K562 (cell line): ENCODE data around the gene TXNRD3. TPM values are rescaled to one million over a fixed set of nuclear protein-coding genes. Genes with fewer than 3 reads are reported as not detected.

ENCODE experiments used
- ATAC-seq: fragments of 200-7000 bp; cut with Tn5 transposase; 3 replicates; pipeline ENCODE4 v1.9.1; 2020; ENCODE audit warnings: moderate library complexity
- BruUV-seq: library from RNA; stranded (reverse); fragments of 400-500 nt; replicated peaks from 2 replicates; lab custom pipeline; 2021; lab: Mats Ljungman, UMichigan
- CTCF ChIA-PET: fragments of 300-600 bp; formaldehyde crosslinking; extraction: SDS; loops from one replicate; lab custom pipeline; 2021; ENCODE audit warnings: low intra/inter-chr PET ratio; lab: Yijun Ruan, JAX
- POLR2A ChIA-PET: fragments of 300-600, 350-650 bp; sonication (Branson Sonifier 250); formaldehyde crosslinking; extraction: SDS; loops from one replicate; lab custom pipeline; 2021; ENCODE audit warnings: antibody characterized with exemption, inconsistent platforms; lab: Yijun Ruan, JAX
- DNase-seq, 4 experiments: peaks; one replicate each; pipeline versions ENCODE4 v3.0.0 to v3.0.0-alpha.2; 2011 to 2018; ENCODE audit warnings: low spot score in 3 of 4, mixed read lengths in 3 of 4; ENCODE audit errors: extremely low read depth in 1 of 4
- FAIRE-seq: peaks from 2 replicates; lab custom pipeline; 2011; peaks lifted over from hg19 to GRCh38; lab: Jason Lieb, UNC
- H2AFZ ChIP-seq: 2 replicates; pipeline ENCODE4 v1.6.0; 2011; ENCODE audit warnings: low read depth, low read length, control low read depth, inconsistent platforms
- H3K27ac ChIP-seq: fragments of 200-600 bp; 3 replicates; pipeline ENCODE4 v1.8.0; 2011; ENCODE audit warnings: low read depth, mild to moderate bottlenecking, control low read depth, inconsistent platforms, low read length, moderate library complexity, mixed read lengths; ENCODE audit errors: extremely low read depth
- H3K27me3 ChIP-seq, 2 experiments: fragments of 300-600 bp in 1 of 2; 2 replicates in 1 of 2; 3 replicates in 1 of 2; pipeline versions ENCODE4 v1.6.0 to v1.8.0; 2011; ENCODE audit warnings: inconsistent platforms in 2 of 2, low read length in 2 of 2, mild to moderate bottlenecking in 1 of 2, mixed read lengths in 1 of 2, moderate library complexity in 1 of 2; ENCODE audit not compliant: control insufficient read depth in 2 of 2, insufficient read depth in 2 of 2
- H3K36me3 ChIP-seq: fragments of 300-600 bp; 3 replicates; pipeline ENCODE4 v1.8.0; 2011; ENCODE audit warnings: mild to moderate bottlenecking, low read length, inconsistent platforms; ENCODE audit not compliant: control insufficient read depth, insufficient read depth
- H3K4me1 ChIP-seq, 2 experiments: fragments of 200-600 bp in 1 of 2; replicated peaks in 1 of 2; 2 replicates in 1 of 2; 3 replicates in 1 of 2; pipeline versions ENCODE4 v1.5.1 to v1.8.0; 2011; ENCODE audit warnings: inconsistent platforms in 2 of 2, low read length in 2 of 2, mild to moderate bottlenecking in 1 of 2, mixed read lengths in 1 of 2, moderate library complexity in 1 of 2; ENCODE audit not compliant: control insufficient read depth in 2 of 2, insufficient read depth in 2 of 2
- H3K4me2 ChIP-seq: 2 replicates; pipeline ENCODE4 v1.6.1; 2011; ENCODE audit warnings: low read length, control low read depth, inconsistent platforms, mixed read lengths; ENCODE audit not compliant: insufficient read depth
- H3K4me3 ChIP-seq: fragments of 200-600 bp; sonication (generic), shearing (Covaris generic); 2 replicates; pipeline ENCODE4 v1.5.1; 2016; ENCODE audit warnings: control low read depth, inconsistent platforms
- H3K79me2 ChIP-seq: fragments of 200-600 bp; 3 replicates; pipeline ENCODE4 v1.8.0; 2011; ENCODE audit warnings: low read length, inconsistent platforms; ENCODE audit not compliant: control insufficient read depth, insufficient read depth
- H3K9ac ChIP-seq, 2 experiments: 2 replicates each; pipeline versions ENCODE4 v1.6.0 to v1.6.1; 2011; ENCODE audit warnings: low read depth in 2 of 2, low read length in 2 of 2, control low read depth in 1 of 2, inconsistent platforms in 1 of 2, mild to moderate bottlenecking in 1 of 2, mixed read lengths in 1 of 2; ENCODE audit not compliant: insufficient read depth in 1 of 2
- H3K9me1 ChIP-seq: one replicate; pipeline ENCODE4 v1.6.0; 2011; ENCODE audit warnings: inconsistent platforms, mild to moderate bottlenecking, low read length, moderate library complexity; ENCODE audit not compliant: control insufficient read depth, insufficient read depth
- H3K9me3 ChIP-seq: replicated peaks from 2 replicates; pipeline ENCODE4 v1.5.1; 2011; ENCODE audit warnings: low read depth, low read length, inconsistent platforms; ENCODE audit not compliant: control insufficient read depth, insufficient read depth
- H4K20me1 ChIP-seq: replicated peaks from 2 replicates; pipeline ENCODE4 v1.6.1; 2011; ENCODE audit warnings: low read length, inconsistent platforms, mixed read lengths; ENCODE audit not compliant: control insufficient read depth, insufficient read depth
- KLF1 ChIP-seq: fragments of 450-650 bp; IDR thresholded peaks from 2 replicates; pipeline ENCODE4 v1.6.1; 2016; ENCODE audit warnings: missing genetic modification characterization, missing compliant biosample characterization
- NFIC ChIP-seq: fragments of 450-650 bp; IDR thresholded peaks from 2 replicates; pipeline ENCODE4 v1.6.1; 2017; ENCODE audit warnings: mild to moderate bottlenecking, inconsistent platforms
- NR3C1 ChIP-seq: sonication (generic); formaldehyde crosslinking; IDR thresholded peaks from 2 replicates; pipeline ENCODE4 v1.8.1; 2022; ENCODE audit warnings: missing genetic modification reagents
- PATZ1 ChIP-seq: fragments of 250-450 bp; sonication (Bioruptor Pico); IDR thresholded peaks from 2 replicates; pipeline ENCODE4 v1.5.0; 2020; ENCODE audit warnings: mild to moderate bottlenecking, borderline replicate concordance
- SAFB ChIP-seq: fragments of 200-400 bp; formaldehyde crosslinking; IDR thresholded peaks from 2 replicates; pipeline ENCODE4 v1.6.1; 2017; ENCODE audit warnings: low read depth, low read length, borderline replicate concordance
- TAF7 ChIP-seq: fragments of 450-650 bp; IDR thresholded peaks from 2 replicates; pipeline ENCODE4 v1.6.1; 2016; ENCODE audit warnings: missing genetic modification characterization, missing compliant biosample characterization
- TCFL5 ChIP-seq: fragments of 250-450 bp; sonication (Bioruptor Pico); conservative IDR thresholded peaks from 2 replicates; pipeline ENCODE4 v1.6.1; 2021; ENCODE audit warnings: mild to moderate bottlenecking, moderate library complexity, matching md5 sums
- ZNF174 ChIP-seq: fragments of 250-450 bp; sonication (Bioruptor Pico); IDR thresholded peaks from 2 replicates; pipeline ENCODE4 v1.4.0; 2020; ENCODE audit warnings: mild to moderate bottlenecking
- WGBS: fragments of 100-300 bp; shearing (Covaris generic); methylation state at CpG from one replicate; pipeline ENCODE4 v1.1.6; 2016; ENCODE audit warnings: low coverage, mixed read lengths; ENCODE audit not compliant: insufficient coverage; ENCODE audit errors: missing lambda C conversion rate; 5-methylcytosine and 5-hydroxymethylcytosine counted together
- in situ Hi-C: fragments of 300-500 bp; cut with MboI; formaldehyde crosslinking; loops from 4 replicates; pipeline ENCODE4 v1.15.0; 2018; ENCODE audit warnings: inconsistent platforms, mixed read lengths
- intact Hi-C: fragments of 100-400 bp; cut with micrococcal nuclease; formaldehyde crosslinking; loops from 2 replicates; pipeline ENCODE4 v1.14.2; 2022
- polyA plus RNA-seq, 8 experiments: library from polyadenylated mRNA; depleted of rRNA in 4 of 8; stranded (reverse) in 5 of 8; unstranded in 3 of 8; fragments of >200 nt; fragmentation: Nextera tagmentation in 2 of 8; fragmentation: Illumina TruSeq in 1 of 8; extraction: Ambion mirVana in 2 of 8; extraction: Trizol in 1 of 8; gene quantifications; 2 replicates each; pipeline versions ENCODE4 v1.2.1 to v1.2.3, GENCODE V29; 2011 to 2014; ENCODE audit warnings: inconsistent platforms in 1 of 8, missing spikeins in 1 of 8
- total RNA-seq, 7 experiments: library from RNA; depleted of rRNA in 6 of 7; stranded (reverse); fragments of >200 nt in 6 of 7; fragmentation: Illumina TruSeq in 2 of 7; extraction: Trizol in 2 of 7; gene quantifications; 2 replicates each; pipeline versions ENCODE4 v1.2.1 to v1.2.3, GENCODE V29; 2011 to 2021; ENCODE audit warnings: low replicate concordance in 1 of 7
- TF ChIP-seq, protein P1 (sequence below): fragments of 250-450 bp; sonication (Bioruptor Pico); IDR thresholded peaks from 2 replicates; pipeline ENCODE4 v1.8.0; 2022; ENCODE audit warnings: inconsistent platforms

The TXNRD3 gene
- total and polyA plus RNA-seq, 9 of the 15 experiments (the other 6 are each of a cell fraction or from before 2014, with no cell fraction given) = 0.96 to 2.3 (median 1.7) TPM

DNA sequence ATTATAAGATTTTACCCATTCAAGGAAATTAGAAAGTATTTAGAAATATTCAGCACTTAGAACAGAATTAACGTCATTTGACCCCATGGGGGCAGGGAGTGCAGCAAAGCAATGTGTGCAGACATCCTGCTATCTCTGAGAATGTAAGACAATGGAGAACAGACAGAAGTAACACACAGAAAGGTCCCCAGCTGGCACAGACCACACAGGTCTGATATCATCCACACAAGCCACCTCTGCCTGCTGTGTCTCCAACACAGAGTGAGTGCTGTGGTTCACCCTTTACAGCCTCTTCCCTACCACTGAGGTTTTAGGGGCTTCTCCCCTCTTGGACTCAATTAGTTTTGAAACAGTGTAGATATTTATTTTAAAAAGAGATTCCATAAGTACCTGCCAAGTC, 16.1 kb downstream of the TXNRD3 start:
- in situ Hi-C loops (no loop called here), intact Hi-C loops (no loop called here)
- no peak overlapping the region for H2AFZ ChIP-seq
- 14% methylated on average over 1 of the region's 1 CpG for WGBS
- H3K9ac ChIP-seq = no peak overlapping the region
- no peak for TF ChIP-seq NR3C1 (CRISPR knock-in tag)
- TF ChIP-seq, protein P1, sequence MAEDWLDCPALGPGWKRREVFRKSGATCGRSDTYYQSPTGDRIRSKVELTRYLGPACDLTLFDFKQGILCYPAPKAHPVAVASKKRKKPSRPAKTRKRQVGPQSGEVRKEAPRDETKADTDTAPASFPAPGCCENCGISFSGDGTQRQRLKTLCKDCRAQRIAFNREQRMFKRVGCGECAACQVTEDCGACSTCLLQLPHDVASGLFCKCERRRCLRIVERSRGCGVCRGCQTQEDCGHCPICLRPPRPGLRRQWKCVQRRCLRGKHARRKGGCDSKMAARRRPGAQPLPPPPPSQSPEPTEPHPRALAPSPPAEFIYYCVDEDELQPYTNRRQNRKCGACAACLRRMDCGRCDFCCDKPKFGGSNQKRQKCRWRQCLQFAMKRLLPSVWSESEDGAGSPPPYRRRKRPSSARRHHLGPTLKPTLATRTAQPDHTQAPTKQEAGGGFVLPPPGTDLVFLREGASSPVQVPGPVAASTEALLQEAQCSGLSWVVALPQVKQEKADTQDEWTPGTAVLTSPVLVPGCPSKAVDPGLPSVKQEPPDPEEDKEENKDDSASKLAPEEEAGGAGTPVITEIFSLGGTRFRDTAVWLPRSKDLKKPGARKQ = no peak
- no peak for TF ChIP-seq KLF1
- TF ChIP-seq TAF7 = no peak
- TF ChIP-seq NFIC = no peak
- TF ChIP-seq PATZ1 (CRISPR knock-in tag) = no peak
- TF ChIP-seq ZNF174 = no peak
- no peak for TF ChIP-seq SAFB
- no peak for TF ChIP-seq TCFL5 (CRISPR knock-in tag)
- no peaks in the 10 kb centered on the region for H3K4me1 ChIP-seq
- POLR2A ChIA-PET = no interaction called here
- no peaks in the 10 kb centered on the region for H4K20me1 ChIP-seq
- H3K36me3 ChIP-seq = no peaks in the 10 kb centered on the region
- no peak overlapping the region for H3K27ac ChIP-seq
- DNase-seq (no peak), ATAC-seq (no peak), FAIRE-seq (no peak)
- H3K4me2 ChIP-seq = no peak overlapping the region
- H3K79me2 ChIP-seq = no peaks in the 10 kb centered on the region
- H3K27me3 ChIP-seq = no peaks in the 10 kb centered on the region
- no peaks in the 10 kb centered on the region for H3K9me3 ChIP-seq
- no peak overlapping the region for H3K4me3 ChIP-seq
- BruUV-seq = no TSS peak
- CTCF ChIA-PET = no interaction called here
- no peaks in the 10 kb centered on the region for H3K9me1 ChIP-seq
